K562 (cell line): ENCODE results near the gene IREB2.

ENCODE experiments used
- BCLAF1 ChIP-seq, 2 experiments: fragments of 450-650 bp in 1 of 2; IDR thresholded peaks; 2 replicates each; pipeline ENCODE4 v1.6.1; 2011 to 2017; ENCODE audit warnings: low read depth in 2 of 2, antibody characterized with exemption in 1 of 2, borderline replicate concordance in 1 of 2, low read length in 1 of 2, mild to moderate bottlenecking in 1 of 2, mixed read lengths in 1 of 2; ENCODE audit not compliant: control insufficient read depth in 1 of 2
- CTCF ChIP-seq, 3 experiments: IDR thresholded peaks in 2 of 3; conservative IDR thresholded peaks in 1 of 3; 2 replicates each; pipeline ENCODE4 v1.5.1; 2011 to 2012; ENCODE audit warnings: low read length in 3 of 3, mild to moderate bottlenecking in 3 of 3, control low read depth in 2 of 3, improper control_type of control experiment in 1 of 3, inconsistent platforms in 1 of 3, low read depth in 1 of 3, mixed read lengths in 1 of 3, moderate library complexity in 1 of 3; ENCODE audit not compliant: insufficient read depth in 2 of 3
- POLR2AphosphoS5 ChIP-seq: IDR thresholded peaks from 2 replicates; pipeline ENCODE4 v1.6.1; 2011; ENCODE audit warnings: mild to moderate bottlenecking, low read depth, low read length, moderate library complexity; ENCODE audit not compliant: control insufficient read depth, insufficient read depth
- TAF1 ChIP-seq: IDR thresholded peaks from 2 replicates; pipeline ENCODE4 v1.6.1; 2011; ENCODE audit warnings: mild to moderate bottlenecking, low read length, moderate library complexity; ENCODE audit not compliant: insufficient read depth, control insufficient read depth, severe bottlenecking; ENCODE audit errors: extremely low read depth
- TARDBP ChIP-seq: fragments of 450-650 bp; IDR thresholded peaks from 2 replicates; pipeline ENCODE4 v1.6.1; 2016

- TF ChIP-seq POLR2AphosphoS5, result no peak
- TF ChIP-seq CTCF (IDR thresholded peaks at IDR 0.05 in 2 of 3, conservative IDR thresholded peaks at IDR 0.05 in 1 of 3; ENCODE audit: insufficient read depth in 2 of 3, low read depth in 1 of 3, low read length in 3 of 3), result no peak
- no peak for TF ChIP-seq TAF1
- no peak for TF ChIP-seq TARDBP
- no peak for TF ChIP-seq BCLAF1 (IDR thresholded peaks at IDR 0.05; ENCODE audit: borderline replicate concordance in 1 of 2, control insufficient read depth in 1 of 2, low read depth in 2 of 2, low read length in 1 of 2)
Measured at GRCh38 chr15:78411061-78411460, 27.0 kb upstream of the IREB2 start.
